HCT116 (cell line): ENCODE measurements around the gene MAPRE2. TPM values are rescaled to one million over a fixed set of nuclear protein-coding genes. Genes with fewer than 3 reads are reported as not detected.

Experiments
- ATAC-seq: fragments of 200-7000 bp; cut with Tn5 transposase; 2 replicates; pipeline ENCODE4 v1.9.1; 2020; ENCODE audit warnings: mild to moderate bottlenecking, moderate library complexity
- BruUV-seq: library from RNA; stranded (reverse); fragments of 400-500 nt; replicated peaks from 2 replicates; lab custom pipeline; 2021; lab: Mats Ljungman, UMichigan
- CTCF ChIA-PET: fragments of 300-600 bp; sonication (Branson Sonifier 250); formaldehyde crosslinking; loops from one replicate; lab custom pipeline; 2021; ENCODE audit warnings: antibody characterized with exemption; lab: Charles Lee
- POLR2A ChIA-PET: fragments of 300-600, 350-600 bp; sonication (Branson Sonifier 250); formaldehyde crosslinking; loops from one replicate; lab custom pipeline; 2021; ENCODE audit warnings: antibody characterized with exemption; lab: Charles Lee
- RAD21 ChIA-PET, 2 experiments: fragments of 300-600 bp; sonication (Branson Sonifier 250); formaldehyde crosslinking; loops; one replicate each; lab custom pipeline; 2023; ENCODE audit warnings: low total read pairs in 2 of 2; ENCODE audit not compliant: uncharacterized antibody in 2 of 2, unreplicated experiment in 2 of 2, low non-redundant PET in 1 of 2; lab: Charles Lee
- DNase-seq: peaks from one replicate; pipeline ENCODE4 v3.0.0-alpha.2; 2010; ENCODE audit warnings: low read depth, low spot score
- H2AFZ ChIP-seq: fragments of 200-600 bp; shearing (Covaris generic), sonication (generic); 2 replicates; pipeline ENCODE4 v1.6.1; 2017; ENCODE audit warnings: low read depth, mixed run types, mixed read lengths, antibody characterized with exemption, low read length; ENCODE audit not compliant: poor library complexity, severe bottlenecking
- H3K27ac ChIP-seq: 2 replicates; pipeline ENCODE4 v1.5.1; 2012; ENCODE audit warnings: low read depth, low read length
- H3K27me3 ChIP-seq: fragments of 200-600 bp; sonication (generic); 2 replicates; pipeline ENCODE4 v1.6.1; 2016; ENCODE audit warnings: mixed run types, low read length, mixed read lengths; ENCODE audit not compliant: insufficient read depth
- H3K36me3 ChIP-seq, 2 experiments: fragments of 200-500 bp in 1 of 2; fragments of 200-600 bp in 1 of 2; sonication (Bioruptor generic) in 1 of 2; sonication (generic) in 1 of 2; 2 replicates each; pipeline versions ENCODE4 v1.5.1 to v1.6.1; 2014 to 2016; ENCODE audit warnings: low read length in 2 of 2, inconsistent platforms in 1 of 2, mixed read lengths in 1 of 2, mixed run types in 1 of 2; ENCODE audit not compliant: insufficient read depth in 2 of 2, control insufficient read depth in 1 of 2
- H3K4me1 ChIP-seq, 2 experiments: fragments of 200-600 bp in 1 of 2; sonication (generic) in 1 of 2; 2 replicates each; pipeline versions ENCODE4 v1.5.1 to v1.6.1; 2012 to 2017; ENCODE audit warnings: low read length in 2 of 2, inconsistent platforms in 1 of 2, mild to moderate bottlenecking in 1 of 2, mixed read lengths in 1 of 2, mixed run types in 1 of 2, moderate library complexity in 1 of 2; ENCODE audit not compliant: insufficient read depth in 2 of 2, control insufficient read depth in 1 of 2
- H3K4me2 ChIP-seq: fragments of 200-600 bp; sonication (generic); 2 replicates; pipeline ENCODE4 v1.6.1; 2017; ENCODE audit warnings: mixed run types, low read length, mixed read lengths
- H3K4me3 ChIP-seq, 2 experiments: fragments of 200-600 bp in 1 of 2; sonication (generic) in 1 of 2; replicated peaks in 1 of 2; 2 replicates each; pipeline ENCODE4 v1.5.1; 2011 to 2016; ENCODE audit warnings: low read length in 2 of 2, control low read depth in 1 of 2, low read depth in 1 of 2, mild to moderate bottlenecking in 1 of 2, mixed read lengths in 1 of 2, mixed run types in 1 of 2
- H3K79me2 ChIP-seq: fragments of 200-600 bp; sonication (generic); 2 replicates; pipeline ENCODE4 v1.6.1; 2017; ENCODE audit warnings: mild to moderate bottlenecking, mixed run types, low read length, moderate library complexity, mixed read lengths; ENCODE audit not compliant: insufficient read depth
- H3K9ac ChIP-seq: fragments of 200-600 bp; sonication (generic); 2 replicates; pipeline ENCODE4 v1.6.1; 2016; ENCODE audit warnings: low read length, mixed read lengths
- H3K9me2 ChIP-seq: fragments of 200-600 bp; sonication (generic), shearing (Covaris generic); 2 replicates; pipeline ENCODE4 v1.6.1; 2017; ENCODE audit warnings: mixed run types, mild to moderate bottlenecking, moderate library complexity; ENCODE audit not compliant: insufficient read depth
- H3K9me3 ChIP-seq, 2 experiments: fragments of 200-500 bp in 1 of 2; fragments of 200-600 bp in 1 of 2; sonication (Bioruptor generic) in 1 of 2; sonication (generic) in 1 of 2; 2 replicates each; pipeline ENCODE4 v1.6.1; 2014 to 2017; ENCODE audit warnings: low read length in 2 of 2, mixed read lengths in 2 of 2, inconsistent platforms in 1 of 2, low read depth in 1 of 2, mild to moderate bottlenecking in 1 of 2, mixed run types in 1 of 2, moderate library complexity in 1 of 2; ENCODE audit not compliant: control insufficient read depth in 1 of 2, insufficient read depth in 1 of 2
- H4K20me1 ChIP-seq: fragments of 200-600 bp; sonication (generic), shearing (Covaris generic); 2 replicates; pipeline ENCODE4 v1.6.1; 2017; ENCODE audit warnings: mixed run types, mild to moderate bottlenecking, moderate library complexity; ENCODE audit not compliant: insufficient read depth
- CEBPB ChIP-seq: IDR thresholded peaks from 2 replicates; pipeline ENCODE4 v1.6.1; 2012; ENCODE audit warnings: low read depth
- CTCF ChIP-seq, 3 experiments: fragments of 200-600 bp in 1 of 3; sonication (generic) in 1 of 3; IDR thresholded peaks in 2 of 3; conservative IDR thresholded peaks in 1 of 3; 2 replicates each; pipeline ENCODE4 v1.5.1; 2012 to 2017; ENCODE audit warnings: low read depth in 2 of 3, low read length in 2 of 3, antibody characterized with exemption in 1 of 3, borderline replicate concordance in 1 of 3, control low read depth in 1 of 3, mild to moderate bottlenecking in 1 of 3, mixed read lengths in 1 of 3, mixed run types in 1 of 3, moderate library complexity in 1 of 3; ENCODE audit not compliant: insufficient read depth in 1 of 3
- EGR1 ChIP-seq: IDR thresholded peaks from 2 replicates; pipeline ENCODE4 v1.6.1; 2012; ENCODE audit warnings: low read depth
- ELF1 ChIP-seq: IDR thresholded peaks from 2 replicates; pipeline ENCODE4 v1.6.1; 2012; ENCODE audit warnings: low read depth, borderline replicate concordance
- EZH2 ChIP-seq: fragments of 200-600 bp; sonication (generic); IDR thresholded peaks from 2 replicates; pipeline ENCODE4 v1.6.1; 2017; ENCODE audit warnings: antibody characterized with exemption, mixed run types
- EZH2phosphoT487 ChIP-seq: fragments of 200-600 bp; IDR thresholded peaks from 2 replicates; pipeline ENCODE4 v1.6.1; 2018; ENCODE audit warnings: antibody characterized with exemption, borderline replicate concordance
- FOSL1 ChIP-seq: IDR thresholded peaks from 2 replicates; pipeline ENCODE4 v1.6.1; 2012; ENCODE audit warnings: low read depth
- MAX ChIP-seq: IDR thresholded peaks from 2 replicates; pipeline ENCODE4 v1.6.1; 2012
- POLR2A ChIP-seq: IDR thresholded peaks from 2 replicates; pipeline ENCODE4 v1.7.0; 2011; ENCODE audit warnings: borderline replicate concordance; ENCODE audit not compliant: insufficient read depth, insufficient read length; ENCODE audit errors: extremely low read depth
- POLR2AphosphoS5 ChIP-seq: IDR thresholded peaks from 2 replicates; pipeline ENCODE4 v1.6.1; 2011; ENCODE audit warnings: mild to moderate bottlenecking, low read depth, low read length, moderate library complexity
- REST ChIP-seq: IDR thresholded peaks from 2 replicates; pipeline ENCODE4 v1.6.1; 2012; ENCODE audit warnings: low read depth
- SIN3A ChIP-seq: IDR thresholded peaks from 2 replicates; pipeline ENCODE4 v1.6.1; 2012; ENCODE audit warnings: low read depth
- SP1 ChIP-seq: IDR thresholded peaks from 2 replicates; pipeline ENCODE4 v1.6.1; 2012; ENCODE audit warnings: low read depth
- SRF ChIP-seq: IDR thresholded peaks from 2 replicates; pipeline ENCODE4 v1.6.1; 2012; ENCODE audit warnings: low read depth
- TCF7L2 ChIP-seq: IDR thresholded peaks from 2 replicates; pipeline ENCODE4 v1.7.0; 2011; ENCODE audit warnings: borderline replicate concordance, inconsistent platforms; ENCODE audit not compliant: insufficient read depth, insufficient read length; ENCODE audit errors: extremely low read depth
- YY1 ChIP-seq: IDR thresholded peaks from 2 replicates; pipeline ENCODE4 v1.6.1; 2011; ENCODE audit warnings: low read length, low read depth, moderate library complexity, mild to moderate bottlenecking; ENCODE audit not compliant: insufficient replicate concordance; ENCODE audit errors: extremely low read depth
- ZFX ChIP-seq: fragments of 450-650 bp; IDR thresholded peaks from 2 replicates; pipeline ENCODE4 v1.6.1; 2017
- ZNF274 ChIP-seq: fragments of 200-500 bp; sonication (Bioruptor generic); IDR thresholded peaks from 2 replicates; pipeline ENCODE4 v1.6.1; 2014; ENCODE audit warnings: mild to moderate bottlenecking, low read depth, low read length, inconsistent platforms
- intact Hi-C: fragments of 100-400 bp; cut with micrococcal nuclease; formaldehyde crosslinking; loops from 2 replicates; pipeline ENCODE4 v1.10.0; 2022
- total RNA-seq: library from RNA; stranded (reverse); gene quantifications from one replicate; pipeline ENCODE4 v1.2.1, GENCODE V29; 2021; ENCODE audit not compliant: unreplicated experiment

Gene MAPRE2
- total RNA-seq, 1 experiment from 2014 or later = 17.2 TPM

- no TSS peak for BruUV-seq
- ATAC-seq = no peak
- TF ChIP-seq FOSL1 = no peak
- TF ChIP-seq EGR1 = no peak
- no peak for TF ChIP-seq POLR2AphosphoS5
- no peak for TF ChIP-seq YY1
- no peak for TF ChIP-seq SIN3A
- no peak for TF ChIP-seq ZFX
- no peak for TF ChIP-seq CEBPB
- TF ChIP-seq REST = no peak
- TF ChIP-seq SRF = no peak
- TF ChIP-seq MAX = no peak
- no peak for TF ChIP-seq EZH2phosphoT487
- TF ChIP-seq SP1 = no peak
- no peak for TF ChIP-seq TCF7L2
- no peak for TF ChIP-seq POLR2A
- no peak for TF ChIP-seq EZH2
- TF ChIP-seq CTCF (IDR thresholded peaks at IDR 0.05 in 2 of 3, conservative IDR thresholded peaks at IDR 0.05 in 1 of 3; ENCODE audit: borderline replicate concordance in 1 of 3, insufficient read depth in 1 of 3, low read depth in 2 of 3, low read length in 2 of 3) = no peak
- TF ChIP-seq ZNF274 = no peak
- no peak for TF ChIP-seq ELF1
- no peak overlapping the region for H2AFZ ChIP-seq
- ChIA-PET CTCF (no interaction called here), RAD21 (no interaction called here), POLR2A (no interaction called here)
- no peaks in the 10 kb centered on the region for H3K9me3 ChIP-seq
- no peaks in the 10 kb centered on the region for H3K4me1 ChIP-seq
- no peaks in the 10 kb centered on the region for H3K27me3 ChIP-seq
- intact Hi-C loops = no loop called here
- no peak for DNase-seq
- no peak overlapping the region for H3K9ac ChIP-seq
- H3K4me3 ChIP-seq = no peak overlapping the region
- no peak overlapping the region for H3K27ac ChIP-seq
- no peaks in the 10 kb centered on the region for H3K79me2 ChIP-seq
- H3K4me2 ChIP-seq = no peak overlapping the region
- no peaks in the 10 kb centered on the region for H3K9me2 ChIP-seq
- no peaks in the 10 kb centered on the region for H3K36me3 ChIP-seq
- H4K20me1 ChIP-seq = no peaks in the 10 kb centered on the region
These were observed 120.3 kb downstream of the MAPRE2 start for GRCh38 chr18:35161485-35161884.
